SH-SY5Y (cell line): ENCODE data around the gene NAGA.

Source experiments
- GATA2 ChIP-seq: IDR thresholded peaks from 2 replicates; pipeline ENCODE4 v1.6.1; 2011; ENCODE audit warnings: mild to moderate bottlenecking, low read depth, low read length
- GATA3 ChIP-seq: IDR thresholded peaks from 2 replicates; pipeline ENCODE4 v1.6.1; 2011; ENCODE audit warnings: low read depth, mild to moderate bottlenecking, low read length, moderate library complexity

- TF ChIP-seq GATA2, result no peak
- no peak for TF ChIP-seq GATA3
Measured at GRCh38 chr22:42083119-42083518, 12.5 kb upstream of the NAGA start.
